GM19035 (cell line): Measurements from ENCODE around the gene CDCA7.
"Not testable (repeated sequence)": the region's sequence is repeated elsewhere in the genome, so short reads cannot be mapped to it uniquely, and the experiment has no call there.

Experiments used
- ATAC-seq: cut with Tn5 transposase; IDR thresholded peaks from one replicate; pipeline ENCODE4 v1.9.1; 2021; ENCODE audit not compliant: unreplicated experiment

CDCA7 gene

GRCh38 chr2:173354582-173355131 lies at the start of gene CDCA7:
Gene CDCA7 (plus strand): TSS chr2:173354872. CDS start chr2:173354964, 92 bp downstream.
- peak; percentile 44 for ATAC-seq

DNA sequence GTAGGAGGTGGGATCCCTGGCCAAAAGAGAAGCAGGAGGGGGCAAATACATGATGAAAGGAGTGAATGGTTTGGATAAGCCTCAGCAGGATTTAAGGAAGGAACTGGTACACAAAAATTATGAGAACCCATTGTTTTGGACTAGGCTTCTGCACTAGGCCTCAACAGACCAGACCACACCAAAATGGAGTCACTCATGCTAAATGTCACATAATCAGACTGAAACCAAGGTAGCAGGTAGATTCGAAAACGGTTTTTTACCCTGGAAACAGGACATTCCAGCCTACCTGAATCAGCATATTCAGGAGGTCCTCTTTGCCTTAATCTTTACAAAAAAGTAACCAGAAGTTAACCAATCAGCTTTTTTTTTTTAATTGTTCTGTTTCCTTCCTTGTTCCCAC lies 49.4 kb upstream of the CDCA7 start:
- no peak for ATAC-seq

DNA sequence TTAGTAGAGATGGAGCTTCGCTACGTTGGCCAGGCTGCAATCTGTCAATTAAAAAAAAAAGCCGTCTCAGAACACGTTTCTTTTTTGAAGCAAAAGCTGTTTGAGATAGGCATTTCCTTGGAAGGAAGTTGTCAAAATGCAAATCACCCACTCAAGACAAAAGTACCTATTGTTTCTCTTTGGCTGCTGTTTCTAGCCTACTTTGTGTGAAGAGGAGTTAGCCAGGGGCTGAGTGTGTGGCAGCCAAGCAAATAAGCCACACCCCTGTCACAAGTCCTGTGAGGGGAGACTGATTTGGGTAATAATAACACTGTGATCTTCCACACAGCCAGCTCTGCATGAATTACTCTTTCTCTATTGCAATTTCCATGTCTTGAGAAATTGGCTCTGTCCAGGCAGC lies 47.4 kb upstream of the CDCA7 start:
- ATAC-seq: peak; percentile 88

DNA sequence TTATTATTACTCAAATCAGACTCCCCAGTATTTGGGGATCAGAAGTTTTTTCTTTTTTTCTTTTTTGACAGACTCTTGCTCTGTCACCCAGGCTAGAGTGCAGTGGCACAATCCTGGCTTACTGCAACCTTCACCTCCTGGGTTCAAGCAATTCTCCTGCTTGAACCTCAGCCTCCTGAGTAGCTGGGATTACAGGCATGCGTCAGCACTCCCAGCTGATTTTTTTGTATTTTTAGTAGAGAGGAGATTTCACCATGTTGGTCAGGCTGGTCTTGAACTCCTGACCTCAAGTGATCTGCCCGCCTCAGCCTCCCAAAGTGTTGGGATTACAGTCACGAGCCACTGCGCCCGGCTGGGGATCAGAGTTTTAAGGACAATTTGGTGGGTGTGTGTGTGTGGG lies 45.3 kb upstream of the CDCA7 start:
- not testable (repeated sequence) for ATAC-seq

GRCh38 chr2:173311844-173312606 lies 42.6 kb upstream of the CDCA7 start:
- no peak for ATAC-seq

DNA sequence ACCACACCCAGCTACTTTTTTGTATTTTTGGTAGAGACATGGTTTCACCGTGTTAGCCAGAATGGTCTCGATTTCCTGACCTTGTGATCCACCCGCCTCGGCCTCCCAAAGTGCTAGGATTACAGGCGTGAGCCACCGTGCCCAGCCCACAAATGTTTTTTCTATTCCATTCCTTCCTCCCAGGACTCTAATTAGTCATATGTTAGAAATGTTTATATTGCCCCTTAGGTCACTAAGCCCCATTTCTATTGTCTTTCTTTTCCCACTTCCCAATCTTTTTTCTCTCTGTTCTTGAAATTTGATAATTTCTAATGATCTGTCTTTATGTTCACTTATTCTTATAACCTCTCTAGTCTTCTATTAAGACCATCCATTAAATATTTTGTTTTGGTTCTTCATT lies 31.3 kb upstream of the CDCA7 start:
- ATAC-seq: no peak

DNA sequence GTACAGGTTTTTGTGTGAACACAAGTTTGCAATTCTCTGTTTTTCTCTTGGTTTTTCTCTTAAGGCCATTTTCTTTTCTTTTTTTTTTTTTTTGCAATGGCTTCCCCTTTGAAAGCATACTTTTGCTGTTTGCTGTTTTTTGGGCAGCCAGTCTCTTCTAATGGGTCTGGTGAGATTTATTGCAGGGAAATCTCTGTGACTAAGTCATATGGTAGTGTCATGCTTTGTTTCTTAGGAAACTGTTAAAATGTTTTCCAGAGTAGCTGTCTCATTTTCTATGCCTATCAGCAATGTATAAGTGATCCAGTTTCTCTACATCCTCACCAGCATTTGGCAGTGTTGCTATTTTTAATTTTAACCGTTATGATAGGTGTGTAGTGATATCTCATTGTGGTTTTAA lies 27.9 kb upstream of the CDCA7 start:
- ATAC-seq: no peak

GRCh38 chr2:173327421-173327820 lies 27.3 kb upstream of the CDCA7 start:
- ATAC-seq: no peak

- not testable (repeated sequence) for ATAC-seq
Observed at GRCh38 chr2:173333003-173333402, 21.7 kb upstream of the CDCA7 start.

DNA sequence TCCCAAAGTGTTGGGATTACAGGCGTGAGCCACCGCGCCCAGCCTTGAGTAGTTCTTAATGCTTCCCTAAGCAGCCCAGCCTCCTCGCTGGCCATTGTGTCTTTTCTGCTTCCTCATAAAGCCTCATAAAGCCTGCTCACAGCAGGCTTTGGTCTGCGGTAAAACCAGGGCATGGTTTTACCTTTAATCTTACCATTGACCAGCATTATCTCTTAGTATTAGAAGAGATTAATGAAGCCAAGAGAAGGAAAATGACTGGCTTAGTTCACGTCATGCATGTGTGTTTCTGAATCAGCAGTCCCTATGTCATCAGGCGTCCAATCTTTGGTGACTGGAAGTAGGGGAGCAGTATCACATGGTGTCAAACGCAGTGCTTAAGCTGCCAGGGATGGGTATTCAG lies 14.9 kb upstream of the CDCA7 start:
- no peak for ATAC-seq

GRCh38 chr2:173343921-173344320 lies 10.8 kb upstream of the CDCA7 start:
- ATAC-seq: no peak

GRCh38 chr2:173346035-173346434 lies 8.6 kb upstream of the CDCA7 start:
- no peak for ATAC-seq

GRCh38 chr2:173347305-173348168 lies 7.1 kb upstream of the CDCA7 start:
- no peak for ATAC-seq

DNA sequence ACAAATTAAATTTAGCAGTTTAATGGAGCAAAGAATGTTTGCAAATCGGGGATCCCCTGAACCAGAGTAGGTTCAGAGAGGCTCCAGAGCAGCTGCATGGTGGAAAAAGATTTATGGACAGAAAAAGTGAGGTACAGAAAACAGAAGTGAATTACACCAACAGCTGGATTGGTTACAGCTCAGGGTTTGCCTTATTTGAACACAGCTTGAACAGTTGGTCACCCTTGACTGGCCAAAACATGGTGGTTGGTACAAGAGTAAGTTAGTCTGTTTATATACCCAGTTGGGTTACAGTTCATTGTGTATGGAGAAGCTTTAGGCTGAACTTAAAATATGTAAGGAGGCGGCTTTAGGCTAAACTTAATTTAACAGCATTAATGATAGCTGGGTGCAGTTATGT lies 5.4 kb upstream of the CDCA7 start:
- ATAC-seq: no peak

DNA sequence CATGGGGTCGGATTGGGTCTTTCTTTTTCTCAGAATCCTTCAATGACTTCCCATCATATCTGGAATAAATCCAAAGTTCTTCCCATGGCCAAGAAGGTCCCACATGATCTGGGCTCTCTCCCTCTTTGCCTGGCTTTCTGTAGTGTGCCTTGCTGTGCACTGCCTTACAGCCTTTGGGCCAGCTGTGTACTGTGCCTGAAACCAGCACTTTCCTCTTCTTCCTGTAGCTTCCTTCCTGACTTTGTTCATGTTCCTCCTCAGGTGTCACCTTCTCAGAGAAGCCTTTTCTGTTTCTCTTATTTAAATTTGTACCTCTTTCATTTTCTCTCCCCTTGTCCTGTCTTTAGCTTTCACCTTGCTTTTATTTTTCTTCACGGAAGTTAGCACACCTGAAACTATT lies 4.3 kb upstream of the CDCA7 start:
- ATAC-seq: no peak

- no peak for ATAC-seq
Observed at GRCh38 chr2:173351879-173352278, 2.8 kb upstream of the CDCA7 start.

GRCh38 chr2:173353556-173353955 lies 1.1 kb upstream of the CDCA7 start:
- ATAC-seq: no peak

DNA sequence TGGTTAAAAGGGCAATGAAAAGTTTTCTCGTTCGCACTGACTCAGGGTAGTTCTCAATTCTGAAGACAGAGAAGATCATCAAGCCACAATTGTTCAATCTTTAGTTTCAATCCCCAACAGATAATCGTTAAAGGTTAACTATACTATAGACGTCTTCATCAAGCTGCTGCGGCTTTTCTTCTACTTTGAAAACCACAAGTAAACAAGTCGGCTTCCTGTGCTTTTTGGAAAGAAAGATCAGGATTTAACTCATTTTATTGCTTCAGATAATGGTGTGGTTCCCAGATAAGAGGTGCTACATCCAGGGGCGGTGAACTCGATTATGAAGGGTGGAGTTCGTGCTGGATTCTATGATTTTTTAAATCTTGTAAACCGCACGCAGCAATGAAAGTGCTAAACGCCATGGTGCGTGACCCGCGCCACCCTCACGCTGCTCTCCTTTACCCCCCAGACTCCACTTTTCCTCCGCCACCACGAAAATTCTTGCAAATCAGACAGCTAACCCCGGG lies 545 bp upstream of the CDCA7 start:
- peak; percentile 10 for ATAC-seq

GRCh38 chr2:173355132-173355865 lies 627 bp downstream of the CDCA7 start:
- ATAC-seq: peak; percentile 30

GRCh38 chr2:173355866-173356508 lies 1.3 kb downstream of the CDCA7 start:
- ATAC-seq: no peak
